ENCODE results near the gene CACNA2D1.

CACNA2D1 gene

GRCh38 chr7:82126576-82126975 lies 317.0 kb downstream of the CACNA2D1 start:
- no peak for DNase-seq (ENCODE audit: low read depth)
- H3K4me3 ChIP-seq (ENCODE audit: low read length), result no peak overlapping the region
- TF ChIP-seq, protein P1, sequence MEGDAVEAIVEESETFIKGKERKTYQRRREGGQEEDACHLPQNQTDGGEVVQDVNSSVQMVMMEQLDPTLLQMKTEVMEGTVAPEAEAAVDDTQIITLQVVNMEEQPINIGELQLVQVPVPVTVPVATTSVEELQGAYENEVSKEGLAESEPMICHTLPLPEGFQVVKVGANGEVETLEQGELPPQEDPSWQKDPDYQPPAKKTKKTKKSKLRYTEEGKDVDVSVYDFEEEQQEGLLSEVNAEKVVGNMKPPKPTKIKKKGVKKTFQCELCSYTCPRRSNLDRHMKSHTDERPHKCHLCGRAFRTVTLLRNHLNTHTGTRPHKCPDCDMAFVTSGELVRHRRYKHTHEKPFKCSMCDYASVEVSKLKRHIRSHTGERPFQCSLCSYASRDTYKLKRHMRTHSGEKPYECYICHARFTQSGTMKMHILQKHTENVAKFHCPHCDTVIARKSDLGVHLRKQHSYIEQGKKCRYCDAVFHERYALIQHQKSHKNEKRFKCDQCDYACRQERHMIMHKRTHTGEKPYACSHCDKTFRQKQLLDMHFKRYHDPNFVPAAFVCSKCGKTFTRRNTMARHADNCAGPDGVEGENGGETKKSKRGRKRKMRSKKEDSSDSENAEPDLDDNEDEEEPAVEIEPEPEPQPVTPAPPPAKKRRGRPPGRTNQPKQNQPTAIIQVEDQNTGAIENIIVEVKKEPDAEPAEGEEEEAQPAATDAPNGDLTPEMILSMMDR (conservative IDR thresholded peaks at IDR 0.05; ENCODE audit: low read depth, low read length), result no peak

DNA sequence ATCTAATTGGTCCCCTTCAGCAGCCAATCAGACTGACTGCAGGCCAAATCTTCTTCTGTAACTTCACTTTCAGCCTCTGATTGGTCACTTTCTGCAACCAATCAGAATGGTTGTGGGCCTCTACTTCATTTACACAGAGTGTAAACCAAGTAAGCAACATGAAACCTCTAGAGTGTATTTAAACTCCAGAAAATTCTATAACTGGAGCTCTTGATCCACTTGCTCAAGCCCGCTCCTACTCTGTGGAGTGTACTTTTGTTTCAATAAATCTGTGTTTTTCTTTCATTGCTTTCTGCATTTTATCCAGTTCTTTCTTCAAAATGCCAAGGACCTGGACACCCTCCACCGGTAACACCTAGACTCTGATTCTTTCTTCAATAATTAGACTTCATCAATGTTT lies 319.1 kb downstream of the CACNA2D1 start:
- no peak for DNase-seq (ENCODE audit: low read depth)
- TF ChIP-seq, protein P1 (conservative IDR thresholded peaks at IDR 0.05; ENCODE audit: low read depth, low read length), result no peak
- no peak overlapping the region for H3K4me3 ChIP-seq (ENCODE audit: low read length)

- DNase-seq (ENCODE audit: low read depth), result no peak
- TF ChIP-seq, protein P1 (conservative IDR thresholded peaks at IDR 0.05; ENCODE audit: low read depth, low read length), result no peak
- H3K4me3 ChIP-seq (ENCODE audit: low read length), result no peak overlapping the region
Observed at GRCh38 chr7:82122275-82122674, 321.3 kb downstream of the CACNA2D1 start.

- H3K4me3 ChIP-seq (ENCODE audit: low read length), result no peak overlapping the region
- TF ChIP-seq, protein P1 (conservative IDR thresholded peaks at IDR 0.05; ENCODE audit: low read depth, low read length), result no peak
- DNase-seq (ENCODE audit: low read depth), result no peak
Observed at GRCh38 chr7:82114237-82114636, 329.3 kb downstream of the CACNA2D1 start.

DNA sequence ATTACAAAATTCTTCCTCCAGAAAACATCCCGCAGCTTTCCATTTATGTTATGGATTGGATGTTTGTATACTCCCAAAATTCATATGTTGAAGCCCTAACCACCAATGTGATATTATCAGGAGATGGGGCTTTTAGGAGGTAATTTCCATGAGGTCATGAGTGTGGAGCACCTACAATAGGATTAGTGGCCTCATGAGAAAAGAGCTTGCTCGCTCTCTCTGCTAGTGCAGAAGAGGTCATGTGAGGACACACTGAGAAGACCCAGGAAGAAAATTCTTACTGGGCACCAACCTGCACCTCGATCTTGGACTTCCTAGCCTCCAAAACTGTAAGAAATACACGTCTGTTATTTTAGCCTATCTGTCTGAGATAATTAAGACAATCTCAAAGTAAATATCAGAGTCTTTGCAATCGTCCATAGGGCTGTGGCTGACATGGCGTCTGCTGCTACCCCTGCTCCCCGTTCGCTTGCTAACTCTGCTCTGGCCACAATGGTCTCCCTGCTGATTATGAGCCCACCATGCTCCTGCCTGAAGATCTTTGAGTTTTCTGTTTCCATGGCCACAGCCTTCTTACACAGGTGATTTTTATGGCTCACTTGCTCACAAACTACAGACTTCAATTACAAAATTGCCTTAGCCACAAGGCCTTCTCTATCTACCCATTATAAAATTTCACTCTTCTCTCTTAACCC lies 333.3 kb downstream of the CACNA2D1 start:
- TF ChIP-seq, protein P1 (conservative IDR thresholded peaks at IDR 0.05; ENCODE audit: low read depth, low read length), result no peak
- H3K4me3 ChIP-seq (ENCODE audit: low read length), result no peak overlapping the region
- no peak for DNase-seq (ENCODE audit: low read depth)

- TF ChIP-seq, protein P1 (conservative IDR thresholded peaks at IDR 0.05; ENCODE audit: low read depth, low read length), result no peak
- H3K4me3 ChIP-seq (ENCODE audit: low read length), result no peak overlapping the region
- peak; percentile 23 for DNase-seq (ENCODE audit: low read depth)
Observed at GRCh38 chr7:82109288-82109687, 334.3 kb downstream of the CACNA2D1 start.

GRCh38 chr7:82106201-82106600 lies 337.4 kb downstream of the CACNA2D1 start:
- no peak for DNase-seq (ENCODE audit: low read depth)
- TF ChIP-seq, protein P1 (conservative IDR thresholded peaks at IDR 0.05; ENCODE audit: low read depth, low read length), result no peak
- no peak overlapping the region for H3K4me3 ChIP-seq (ENCODE audit: low read length)
